Stimulated activated CD8-positive, alpha-beta memory T cell treated with anti-CD3 and anti-CD28 coated beads, Interleukin-7, amount 100 ng/mL, for 48 hours (primary cell): Measurements from ENCODE around the gene GHRHR.
A peak's percentile ranks its signal among the peaks of the same experiment; 100 is the strongest.

Experiments
- DNase-seq, 2 donors: peaks; one replicate each; pipeline ENCODE4 v3.0.0-alpha.2; 2020; ENCODE audit warnings: low read depth in 1 of 2; ENCODE audit errors: extremely low read depth in 1 of 2

Gene GHRHR

GRCh38 chr7:30965372-30965771 is 1.6 kb downstream of the GHRHR start:
- DNase-seq: no peak

GRCh38 chr7:30965883-30966282 is 2.1 kb downstream of the GHRHR start:
- no peak for DNase-seq

- DNase-seq: no peak
Measured at GRCh38 chr7:30968294-30968693, 4.5 kb downstream of the GHRHR start.

- DNase-seq: no peak
Measured at GRCh38 chr7:30968747-30969603, 5.2 kb downstream of the GHRHR start.

DNA sequence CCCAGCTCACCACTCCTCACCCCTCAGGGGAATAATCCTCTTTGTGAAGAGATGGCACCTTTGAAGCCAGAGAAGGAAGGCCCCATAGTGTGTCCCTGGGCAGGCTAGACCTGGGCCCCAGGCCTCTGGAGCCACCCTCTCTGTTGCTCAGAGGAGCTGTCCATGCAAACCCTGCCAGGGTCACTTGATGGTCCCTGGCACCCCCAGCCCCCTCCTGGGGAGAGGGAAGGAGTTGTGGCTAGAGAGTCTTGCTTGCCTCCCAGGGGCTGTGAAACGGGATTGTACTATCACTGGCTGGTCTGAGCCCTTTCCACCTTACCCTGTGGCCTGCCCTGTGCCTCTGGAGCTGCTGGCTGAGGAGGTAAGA is 5.8 kb downstream of the GHRHR start:
- DNase-seq: no peak

DNA sequence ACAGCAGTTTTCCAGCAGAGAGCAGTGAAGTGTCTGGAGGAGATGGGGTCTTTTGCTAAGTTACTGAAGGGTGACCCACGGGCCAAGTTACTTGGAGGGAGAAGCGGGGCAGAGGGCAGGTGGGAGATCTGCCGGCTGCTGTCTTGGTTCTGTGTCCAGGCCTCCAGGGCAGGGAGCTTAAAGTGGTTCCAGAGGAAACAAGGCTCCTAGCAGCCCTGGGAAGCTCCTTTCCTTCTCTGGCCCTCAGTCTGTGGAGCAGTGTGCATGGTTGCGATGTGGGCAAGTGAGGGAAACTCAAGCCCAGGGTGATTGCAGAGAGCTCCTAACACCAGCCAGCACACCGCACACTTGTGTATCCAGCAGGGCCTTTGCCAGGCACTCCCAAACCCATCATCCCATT is 6.3 kb downstream of the GHRHR start:
- DNase-seq: no peak

- no peak for DNase-seq
Measured at GRCh38 chr7:30970594-30971094, 6.9 kb downstream of the GHRHR start.

DNA sequence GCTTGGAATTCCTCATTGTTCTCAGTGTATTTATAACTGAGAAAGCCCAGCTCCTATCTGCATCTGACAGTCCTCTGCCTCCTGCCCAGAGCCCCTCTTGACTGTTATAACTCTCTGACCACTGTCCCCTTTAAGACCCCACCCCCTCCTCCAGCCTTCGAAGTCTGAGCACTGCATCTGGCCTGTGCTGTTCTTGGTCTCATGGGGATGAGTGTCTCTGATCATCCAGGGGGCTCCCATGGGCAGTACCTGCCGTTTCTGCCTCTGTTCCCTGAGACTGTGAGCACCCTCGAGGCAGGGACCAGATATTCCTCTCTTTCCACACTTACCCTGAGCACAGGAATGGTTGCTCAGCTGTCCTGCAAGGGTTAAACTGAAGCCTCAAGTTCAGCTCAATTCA is 7.7 kb downstream of the GHRHR start:
- DNase-seq: no peak

- no peak for DNase-seq
Measured at GRCh38 chr7:30971840-30972563, 8.2 kb downstream of the GHRHR start.

GRCh38 chr7:30973292-30973691 is 9.5 kb downstream of the GHRHR start:
- no peak for DNase-seq

GRCh38 chr7:30973791-30974604 is 10.2 kb downstream of the GHRHR start:
- no peak for DNase-seq

- peak; percentile 9 to 37 for DNase-seq
Measured at GRCh38 chr7:30974605-30975255, 11.0 kb downstream of the GHRHR start.

DNA sequence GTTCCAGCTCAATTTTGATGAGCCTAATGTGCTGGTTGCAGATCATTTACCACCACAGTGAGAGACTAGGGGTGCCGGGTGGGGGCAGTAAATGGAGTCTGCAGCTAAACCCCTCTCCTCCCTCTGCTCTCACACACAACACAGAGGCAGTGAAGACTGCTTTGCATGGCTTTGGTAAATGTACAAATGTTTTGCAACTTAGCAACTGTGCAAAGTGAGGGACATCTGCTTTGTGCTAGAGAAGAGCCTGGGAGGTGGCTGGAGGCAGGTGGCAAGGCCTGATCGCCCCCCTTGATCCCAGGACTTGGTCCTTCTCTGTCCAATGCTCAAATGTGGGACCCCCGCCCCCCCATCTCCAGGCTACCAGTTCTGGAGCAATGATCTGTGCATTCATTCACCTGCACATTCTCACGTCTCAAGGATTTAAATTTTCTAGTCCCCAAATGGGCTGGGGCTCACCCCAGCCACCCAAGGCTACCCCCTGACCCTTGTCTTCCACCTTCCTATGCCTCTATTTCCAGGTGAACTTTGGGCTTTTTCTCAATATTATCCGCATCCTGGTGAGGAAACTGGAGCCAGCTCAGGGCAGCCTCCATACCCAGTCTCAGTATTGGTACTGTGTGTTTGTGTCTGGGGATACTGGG is 11.6 kb downstream of the GHRHR start:
- no peak for DNase-seq

- no peak for DNase-seq
Measured at GRCh38 chr7:30976381-30976780, 12.6 kb downstream of the GHRHR start.

- no peak for DNase-seq
Measured at GRCh38 chr7:30977222-30977621, 13.5 kb downstream of the GHRHR start.

- DNase-seq: no peak
Measured at GRCh38 chr7:30977896-30978564, 14.3 kb downstream of the GHRHR start.

- DNase-seq: no peak
Measured at GRCh38 chr7:30979027-30979426, 15.3 kb downstream of the GHRHR start.

GRCh38 chr7:30980194-30980593 is 16.4 kb downstream of the GHRHR start:
- DNase-seq: no peak

- no peak for DNase-seq
Measured at GRCh38 chr7:30980751-30981150, 17.0 kb downstream of the GHRHR start.
